ENCODE measurements around the gene FYTTD1.

Gene FYTTD1

DNA sequence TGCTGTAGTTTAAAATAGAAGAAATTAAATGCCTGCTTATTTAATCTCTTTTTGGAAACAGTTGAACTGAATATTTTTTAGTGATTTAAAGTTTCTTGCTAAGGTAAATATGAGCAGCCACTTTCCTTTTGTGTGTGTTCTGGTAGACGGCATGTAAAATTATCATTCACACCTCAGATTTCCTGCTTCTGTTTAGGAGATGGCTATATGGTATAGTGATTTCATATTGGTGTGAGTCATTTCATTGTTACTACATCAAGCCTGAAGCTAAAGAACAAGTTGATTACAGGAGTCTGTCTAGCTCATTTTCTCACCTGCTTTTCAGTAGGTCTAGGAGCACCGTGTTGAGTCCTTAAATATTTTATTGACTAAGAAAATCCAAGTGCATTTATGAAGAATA lies 43.6 kb downstream of the FYTTD1 start:
- no peak for DNase-seq

DNA sequence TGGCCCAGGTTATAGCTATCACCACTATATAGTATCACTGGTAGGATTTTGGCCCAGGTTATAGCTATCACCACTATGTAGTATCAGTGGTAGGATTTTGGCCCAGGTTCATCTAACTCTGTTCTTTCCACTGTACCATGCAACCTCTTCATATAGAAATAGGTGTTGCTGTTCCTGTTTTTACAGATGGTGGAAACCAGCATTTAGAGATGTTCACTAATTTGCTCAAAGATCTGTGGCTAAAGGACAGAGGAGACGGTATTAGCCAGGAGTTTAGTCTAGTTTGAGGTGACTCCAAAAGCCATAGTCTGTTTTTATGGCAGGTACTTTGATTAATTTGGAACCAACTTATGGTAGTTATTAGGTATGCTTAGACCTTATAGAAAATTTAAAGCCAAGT lies 44.4 kb downstream of the FYTTD1 start:
- DNase-seq = no peak

DNA sequence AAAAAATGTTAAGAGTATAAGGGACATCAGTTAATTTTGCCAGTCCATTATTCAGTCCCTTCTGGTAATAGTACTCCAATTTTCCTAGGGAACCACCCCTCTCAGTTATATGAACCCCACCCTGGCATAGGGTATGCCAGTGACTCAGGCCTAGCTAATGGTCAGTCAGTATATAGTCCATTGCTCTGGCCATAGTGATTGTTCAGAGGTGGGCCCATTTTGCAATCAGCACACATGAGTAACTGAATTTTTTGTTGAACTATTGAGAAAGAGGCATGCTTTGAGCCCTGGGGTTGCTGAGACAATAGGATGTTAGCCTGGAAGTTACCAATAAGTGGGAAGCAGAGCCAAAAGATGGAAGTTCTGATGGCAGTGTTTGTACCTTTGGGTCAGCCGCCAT lies 45.5 kb downstream of the FYTTD1 start:
- no peak for DNase-seq

DNA sequence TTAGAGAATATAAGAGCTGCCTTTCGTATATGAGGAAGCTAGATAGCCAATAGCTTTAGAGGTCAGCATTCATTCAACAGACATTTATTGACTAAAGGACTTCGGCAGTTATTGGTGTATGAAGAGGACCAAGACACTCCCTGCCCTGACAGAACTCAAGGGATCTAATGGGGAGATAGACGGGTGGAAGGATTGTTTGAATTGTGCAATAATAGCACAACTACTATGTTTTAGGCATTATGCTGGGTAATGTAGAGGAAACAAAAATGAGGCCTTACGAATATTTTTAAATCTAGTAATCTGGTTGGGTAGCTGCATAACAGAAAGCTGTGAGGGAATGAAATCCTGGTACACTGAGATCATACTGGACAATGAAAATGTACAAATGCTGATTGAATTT lies 46.4 kb downstream of the FYTTD1 start:
- DNase-seq = no peak

DNA sequence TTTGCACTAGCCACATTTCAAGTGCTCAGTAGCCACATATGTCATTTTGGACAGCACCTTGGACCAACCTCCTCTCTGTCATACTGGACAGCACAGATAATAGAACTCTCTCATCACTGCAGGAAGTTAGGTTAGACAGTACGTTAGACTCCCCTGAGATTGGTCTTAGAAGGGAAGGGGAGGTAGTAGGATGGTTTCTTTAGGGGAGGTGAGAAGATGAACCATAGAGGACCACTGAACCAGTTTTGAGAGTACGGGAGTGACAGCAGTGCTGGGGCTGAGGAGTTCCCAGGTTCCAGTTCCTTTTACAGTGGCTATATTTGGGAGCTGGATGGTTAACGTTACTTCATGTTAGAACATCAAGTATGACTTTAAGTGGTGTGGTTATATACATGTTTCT lies 49.2 kb downstream of the FYTTD1 start:
- no peak for DNase-seq

DNA sequence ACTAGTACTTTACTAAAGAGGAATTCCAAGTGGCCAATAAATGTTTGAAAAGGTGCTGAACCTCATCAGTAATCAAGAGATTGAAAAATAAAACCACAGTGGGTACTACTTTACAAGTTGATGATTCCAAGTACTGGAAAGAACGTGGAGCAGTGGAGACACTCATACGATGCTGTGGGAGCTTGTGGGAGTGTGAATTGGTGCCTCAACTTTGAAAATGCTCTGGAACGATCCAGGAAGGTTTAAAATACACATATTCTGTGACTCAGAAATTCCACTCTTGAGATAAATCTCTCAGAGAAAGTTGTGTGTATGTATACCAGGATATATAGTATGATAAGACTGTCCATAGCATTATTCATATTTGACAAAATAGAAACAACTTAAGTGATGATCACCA lies 50.7 kb downstream of the FYTTD1 start:
- no peak for DNase-seq

DNA sequence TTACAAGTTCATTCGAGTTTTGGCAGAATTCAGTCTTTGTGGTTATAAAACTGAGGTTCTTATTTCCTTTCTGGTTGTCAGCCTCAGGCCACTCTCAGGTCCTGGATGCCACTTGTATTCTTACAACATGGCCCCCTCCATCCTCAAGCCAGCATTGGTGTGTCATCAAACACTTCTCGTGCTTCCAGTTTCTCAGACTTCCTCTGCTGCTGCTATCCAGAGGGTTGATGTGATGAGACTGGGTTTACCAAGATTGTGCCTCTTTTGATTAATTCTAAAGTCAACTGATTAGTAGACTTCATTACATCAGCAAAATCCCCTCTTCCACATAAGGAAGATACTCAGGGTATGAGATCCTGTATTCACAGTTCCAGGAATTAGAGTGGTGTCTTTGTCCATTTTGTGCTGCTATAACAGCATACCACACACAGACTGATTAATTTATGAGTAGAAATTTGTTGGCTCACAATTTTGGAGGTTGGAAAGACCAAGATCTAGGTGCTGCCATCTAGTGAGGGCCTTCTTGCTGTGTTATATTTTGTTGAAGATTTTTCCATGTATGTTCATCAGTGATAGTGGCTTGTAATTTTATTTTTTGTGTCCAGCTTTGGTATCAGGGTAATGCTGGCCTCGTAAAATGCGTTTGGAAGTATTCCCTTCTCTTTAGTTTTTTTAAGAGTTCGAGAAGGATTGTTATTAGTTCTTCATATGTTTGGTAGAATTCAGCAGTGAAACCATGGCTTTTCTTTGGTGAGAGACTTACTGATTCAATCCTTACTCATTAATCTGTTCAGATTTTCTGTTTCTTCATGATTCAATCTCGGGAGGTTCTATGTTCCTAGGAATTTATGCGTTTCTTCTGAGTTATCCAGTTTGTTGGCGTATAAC lies 52.5 kb downstream of the FYTTD1 start:
- DNase-seq = peak in 1 of 2 experiments; percentile 27

DNA sequence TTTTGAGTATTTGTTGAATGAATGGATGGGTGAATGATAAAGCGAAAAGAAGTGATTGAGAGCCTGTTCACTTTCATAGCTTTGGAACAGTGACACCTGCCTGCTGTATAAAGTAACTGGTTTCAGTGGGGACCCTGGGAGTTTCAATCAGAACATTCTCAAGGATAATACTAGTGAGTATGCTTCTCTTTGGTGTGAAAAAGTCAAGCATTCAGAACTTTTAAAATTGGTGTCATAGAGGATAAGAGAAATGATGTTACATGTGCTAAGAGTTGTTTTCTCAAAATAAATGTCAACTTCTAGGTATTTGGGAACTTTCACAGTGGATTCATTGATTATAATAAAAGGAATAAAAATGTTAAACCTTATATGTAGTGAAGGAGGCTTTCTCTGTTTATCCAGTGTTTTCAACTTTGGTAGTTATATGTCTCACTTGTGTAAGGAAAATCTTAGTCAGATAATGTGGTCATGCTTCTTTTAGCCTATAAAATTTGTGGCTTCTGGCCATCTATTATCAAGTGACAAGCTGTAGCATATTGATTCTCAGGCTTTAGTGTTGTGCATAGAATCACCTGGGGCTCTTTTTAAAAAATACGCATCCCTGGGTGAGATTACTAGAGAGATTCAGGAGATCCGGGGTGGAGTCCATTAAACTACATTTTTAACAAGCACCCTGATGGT lies 53.2 kb downstream of the FYTTD1 start:
- DNase-seq = no peak

DNA sequence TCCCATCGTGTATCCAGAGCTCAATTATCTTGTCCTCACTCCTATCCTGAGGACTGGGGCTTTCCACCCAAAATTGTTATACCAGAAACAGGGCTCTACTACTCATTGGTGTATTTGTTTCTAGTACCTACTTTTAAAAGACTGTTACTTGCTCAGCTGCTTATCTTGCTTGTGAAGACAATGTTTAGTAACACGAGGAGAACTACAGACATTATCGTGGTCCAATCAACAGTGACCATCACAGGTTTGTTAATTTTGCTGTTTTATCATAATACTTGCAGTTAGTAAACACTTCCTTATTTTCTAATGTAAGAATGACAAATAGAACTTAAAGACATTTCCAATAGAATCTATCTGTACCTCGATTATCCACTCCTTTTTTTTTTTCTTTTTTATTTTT lies 54.8 kb downstream of the FYTTD1 start:
- DNase-seq = no peak

DNA sequence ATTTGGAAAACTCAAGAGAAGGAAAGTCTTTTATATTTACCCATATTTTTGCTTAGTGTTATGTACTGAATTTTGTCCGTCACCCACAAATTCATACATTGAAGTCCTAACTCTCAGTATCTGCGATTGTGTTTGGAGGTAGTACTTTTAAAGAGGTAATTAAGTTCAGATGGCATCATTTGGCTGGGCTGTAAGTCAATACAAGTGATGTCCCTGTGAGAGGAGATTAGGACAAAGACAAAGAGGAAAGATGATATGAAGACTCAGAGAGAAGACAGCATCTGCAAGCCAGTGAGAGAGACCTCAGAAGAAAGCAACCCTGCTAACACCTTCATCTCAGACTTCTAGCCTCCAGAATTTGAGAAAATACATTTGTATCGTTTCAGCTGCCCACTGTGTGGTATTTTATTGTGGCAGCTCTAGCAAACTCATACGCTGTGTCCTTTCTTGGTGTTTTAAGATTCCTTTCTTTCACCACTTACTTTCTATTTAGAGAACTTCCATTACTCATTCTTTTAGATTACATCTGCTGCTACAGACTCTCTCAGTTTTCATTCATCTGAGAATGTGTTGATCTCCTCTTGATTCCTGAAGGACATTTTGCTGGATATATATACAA lies 58.4 kb downstream of the FYTTD1 start:
- no peak for DNase-seq

DNA sequence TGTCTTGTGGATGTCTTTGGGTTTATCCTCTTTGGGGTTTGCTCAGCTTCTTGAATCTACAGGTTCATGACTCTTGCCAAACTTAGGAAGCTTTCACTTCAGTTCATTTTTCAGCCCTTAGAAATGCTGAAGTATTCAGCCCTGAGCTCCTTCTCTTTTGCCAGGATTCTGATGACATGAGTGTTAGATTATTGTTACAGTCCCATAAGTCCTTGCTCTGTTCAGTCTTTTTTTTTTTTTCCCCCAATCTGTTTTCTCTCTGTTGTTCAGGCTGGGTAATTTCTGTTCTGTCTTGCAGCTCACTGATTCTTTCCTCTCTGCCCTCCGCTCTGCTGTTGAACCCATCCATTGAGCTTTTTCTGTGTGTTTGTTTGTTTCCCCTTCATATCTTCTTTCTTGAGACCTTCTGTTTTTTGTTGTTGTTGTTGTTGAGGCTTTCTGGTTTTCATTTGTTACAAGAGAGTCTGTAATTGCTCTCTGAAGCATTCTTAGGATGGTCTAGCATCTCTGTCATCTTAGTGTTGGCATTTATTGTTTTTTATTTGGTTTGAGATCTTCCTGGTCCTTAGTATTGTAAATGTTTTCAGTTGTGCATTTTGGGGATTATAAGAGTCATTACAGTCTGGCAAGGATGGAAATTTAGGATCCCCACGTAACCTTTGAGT lies 59.8 kb downstream of the FYTTD1 start:
- DNase-seq = no peak

DNA sequence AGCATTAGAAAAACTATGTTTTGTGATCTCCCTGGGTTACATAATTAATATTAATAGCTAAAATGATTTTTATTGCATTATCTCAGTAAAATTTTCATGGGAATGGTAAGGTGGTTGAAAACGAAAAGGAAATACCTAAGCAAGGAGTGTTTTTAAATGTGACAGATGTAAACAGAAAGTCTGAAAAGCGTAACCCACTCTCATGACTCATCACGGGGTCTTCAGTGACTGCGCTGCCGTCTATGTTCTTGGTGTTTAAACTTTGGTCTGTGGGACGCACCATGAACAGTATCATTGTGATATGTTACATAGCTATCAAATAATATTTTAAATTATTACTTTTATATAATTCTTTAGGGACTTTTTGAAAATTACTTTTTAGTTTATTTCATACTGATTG lies 61.2 kb downstream of the FYTTD1 start:
- no peak for DNase-seq

DNA sequence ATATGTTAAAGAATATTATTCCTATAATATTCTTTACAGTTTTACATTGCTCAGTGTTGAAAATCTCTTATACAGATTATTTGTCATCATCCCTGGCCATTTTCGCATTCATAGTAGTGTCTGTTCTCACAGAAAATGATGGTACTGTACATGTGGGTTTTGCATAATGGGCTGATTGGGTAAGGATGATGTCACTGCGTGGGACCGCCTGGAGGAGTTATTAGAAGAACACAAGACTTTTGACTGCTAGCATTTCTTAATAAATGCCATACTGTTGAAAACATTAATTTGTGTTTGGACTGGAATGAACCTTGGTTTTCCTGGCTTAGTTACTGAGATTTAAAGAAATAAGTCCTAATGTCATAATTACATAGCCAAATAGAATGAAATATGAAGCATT lies 61.7 kb downstream of the FYTTD1 start:
- DNase-seq = no peak

DNA sequence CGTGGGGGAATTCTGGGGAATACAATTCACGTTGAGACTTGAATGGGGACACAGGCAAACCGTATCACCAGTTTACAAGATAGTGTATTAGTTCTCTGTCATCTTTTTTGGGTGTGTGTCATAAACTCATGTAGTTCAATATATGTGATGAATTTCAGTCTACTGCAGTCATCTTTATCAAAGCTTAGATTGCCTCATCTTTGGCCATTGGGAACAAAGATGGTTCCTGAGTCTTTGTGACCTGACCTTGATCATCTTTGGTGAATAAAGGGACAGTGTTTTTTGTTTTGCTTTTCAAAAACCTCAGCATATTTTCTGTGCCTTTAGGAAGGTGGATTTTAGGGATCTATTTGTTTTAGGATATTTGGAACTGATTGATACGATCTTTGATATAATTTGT lies 64.7 kb downstream of the FYTTD1 start:
- DNase-seq = no peak

DNA sequence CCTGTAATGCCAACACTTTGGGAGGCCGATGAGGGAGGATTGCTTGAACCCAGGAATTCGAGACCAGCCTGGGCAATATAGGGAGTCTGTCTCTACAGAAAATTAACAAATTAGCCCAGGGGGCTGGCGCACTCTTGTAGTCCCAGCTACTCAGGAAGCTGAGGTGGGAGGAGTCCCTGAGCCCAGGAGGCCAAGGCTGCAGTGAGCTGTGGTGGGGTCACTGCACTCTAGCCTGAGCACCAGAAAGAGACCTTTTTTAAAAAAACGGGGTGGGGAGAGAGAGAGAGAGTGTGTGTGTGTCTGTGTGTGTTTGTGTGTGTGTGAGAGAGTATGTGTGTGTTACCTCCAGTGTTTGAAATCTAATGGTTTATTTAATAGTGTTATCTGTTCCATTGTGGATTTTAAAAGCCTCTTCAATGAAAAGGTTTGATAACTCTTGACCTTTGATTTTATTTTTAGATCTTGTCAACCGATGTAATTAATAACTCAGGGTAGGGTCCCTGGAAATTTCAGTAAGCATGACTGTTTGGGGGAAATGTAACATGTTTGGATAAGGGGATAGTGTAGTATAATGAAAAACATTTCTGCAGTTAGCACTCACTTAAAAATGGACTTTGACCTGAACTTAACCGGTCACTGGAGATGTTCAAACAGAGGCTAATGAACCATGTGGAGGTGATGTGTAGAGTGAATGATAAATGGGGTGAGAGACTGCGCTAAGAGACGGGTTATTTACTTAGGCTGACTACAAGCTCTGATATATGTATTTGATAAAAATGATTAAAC lies 71.1 kb downstream of the FYTTD1 start:
- DNase-seq = no peak

DNA sequence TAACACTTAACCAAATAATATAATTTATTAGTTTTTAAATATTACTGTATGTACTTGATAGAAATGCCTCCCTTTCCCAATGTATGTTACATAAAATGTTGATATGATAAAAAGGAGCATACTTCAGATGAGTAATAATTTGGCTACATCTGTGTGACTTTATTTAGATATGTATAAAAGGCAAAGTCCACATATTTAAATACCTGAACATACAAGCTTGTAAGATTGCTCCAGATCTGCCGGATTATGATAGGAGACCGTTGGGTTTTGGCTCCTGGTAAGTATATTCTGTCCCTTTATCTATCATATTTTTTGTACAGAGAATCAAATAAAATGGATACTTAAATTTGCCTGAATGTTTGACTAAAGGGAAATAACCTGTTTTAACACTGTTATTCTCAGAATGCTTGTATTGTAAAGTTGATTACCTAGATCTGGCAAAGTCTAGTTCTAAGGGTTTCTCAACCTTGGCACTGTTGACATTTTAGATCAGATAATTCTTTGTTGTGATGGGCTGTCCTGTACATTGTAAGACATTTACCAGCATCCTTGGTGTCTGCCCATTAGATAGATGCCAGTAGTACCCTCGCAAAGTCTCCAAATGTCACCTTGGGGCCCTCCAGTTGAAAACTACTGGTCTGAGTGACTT lies 79.8 kb downstream of the FYTTD1 start:
- no peak for DNase-seq

DNA sequence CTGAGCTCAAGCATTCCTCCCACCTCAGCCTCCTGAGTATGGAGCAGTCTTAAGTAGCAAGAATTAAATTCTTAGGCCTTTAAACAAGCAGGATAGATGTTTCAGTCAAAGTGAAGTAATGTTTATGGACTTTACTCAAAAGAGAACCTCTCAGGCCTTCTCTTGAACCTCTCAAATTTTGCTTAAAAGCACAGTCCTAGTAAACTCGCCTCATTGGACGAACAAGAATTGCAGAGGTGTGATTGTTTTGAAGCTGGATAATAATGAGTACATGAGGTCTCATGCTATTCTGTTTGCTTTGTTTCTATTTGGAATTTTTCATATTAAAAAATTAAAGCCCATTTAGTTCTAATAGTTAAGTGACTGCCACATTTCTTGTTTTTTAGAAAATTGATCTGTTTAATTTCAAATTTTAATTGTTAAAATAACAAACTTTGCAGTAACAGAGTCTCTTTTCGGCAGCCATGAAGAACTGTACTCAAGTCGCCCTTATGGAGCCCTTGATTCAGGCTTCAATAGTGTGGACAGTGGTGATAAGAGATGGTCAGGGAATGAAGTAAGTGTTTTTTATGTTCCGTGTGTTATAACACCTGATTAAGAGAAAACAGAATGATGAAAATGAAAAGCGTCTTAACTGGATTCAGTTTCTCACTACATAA lies 80.8 kb downstream of the FYTTD1 start:
- DNase-seq = no peak

DNA sequence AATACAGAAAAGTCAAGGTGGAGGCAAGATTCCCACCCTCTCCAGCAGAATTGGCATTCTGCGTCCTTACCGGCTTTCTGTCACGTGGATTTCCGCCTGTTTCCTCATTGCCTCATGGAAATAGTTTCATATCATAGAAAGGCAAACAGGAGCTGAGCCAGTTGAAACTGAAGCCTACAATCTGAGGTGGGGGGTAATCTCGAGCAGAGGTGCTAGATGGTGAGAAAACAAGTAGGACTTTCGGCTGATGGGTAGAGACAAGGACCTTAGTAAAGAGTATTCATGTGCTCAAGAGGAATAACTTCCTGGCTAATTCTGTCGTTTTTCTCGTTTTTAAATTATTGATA lies 81.3 kb downstream of the FYTTD1 start:
- no peak for DNase-seq

DNA sequence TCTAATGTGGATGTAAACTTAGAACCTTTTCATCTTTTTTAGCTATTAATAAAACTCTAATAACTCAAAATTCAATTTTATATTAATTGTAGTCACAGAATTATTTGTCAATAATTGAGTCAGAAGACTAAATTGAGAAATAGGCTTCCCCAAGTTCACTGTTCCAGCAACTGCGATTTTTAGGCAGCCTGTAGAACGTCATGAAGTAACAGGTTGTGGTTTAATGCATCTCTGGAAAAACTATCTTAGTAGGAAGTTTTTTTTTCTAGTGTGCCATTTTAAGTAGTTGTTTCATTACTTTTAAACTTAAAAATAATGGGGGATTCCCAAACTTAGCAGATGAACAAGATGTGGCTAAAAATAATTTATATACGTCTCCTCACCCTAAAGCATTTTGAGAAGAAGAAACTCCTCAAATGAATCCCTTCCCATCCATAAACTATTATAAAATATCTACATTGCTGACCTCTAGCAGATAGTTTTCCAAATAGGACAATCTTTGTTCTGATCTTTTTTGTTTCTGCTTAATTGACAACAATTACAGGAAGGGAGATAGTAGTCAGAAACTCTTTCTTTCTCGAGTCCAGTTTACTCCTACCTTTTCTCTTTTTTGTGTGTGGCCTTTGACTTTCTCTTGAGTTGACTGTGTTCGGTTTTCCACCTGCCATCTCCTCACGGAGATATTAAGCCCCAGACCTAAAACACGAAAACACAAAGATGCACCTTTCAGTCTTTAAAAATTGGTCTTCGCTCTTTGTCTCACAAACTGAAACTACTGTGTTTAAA lies 84.4 kb downstream of the FYTTD1 start:
- DNase-seq = no peak

DNA sequence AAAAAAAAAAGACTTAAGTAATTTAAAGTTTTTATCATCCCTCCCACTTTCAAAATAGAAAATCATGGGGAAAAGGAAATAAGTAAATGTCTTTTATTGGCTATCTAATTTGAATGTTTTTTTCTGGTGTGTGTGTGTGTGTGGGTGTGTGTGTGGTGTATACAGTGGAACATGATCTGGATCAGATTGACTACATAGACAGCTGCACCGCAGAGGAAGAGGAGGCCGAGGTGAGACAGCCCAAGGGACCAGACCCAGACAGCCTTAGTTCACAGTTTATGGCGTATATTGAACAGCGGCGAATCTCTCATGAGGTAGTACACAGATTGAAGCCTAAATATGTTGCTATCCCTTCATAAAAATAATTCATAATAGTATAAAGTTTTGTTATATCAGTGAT lies 85.8 kb downstream of the FYTTD1 start:
- DNase-seq = no peak

DNA sequence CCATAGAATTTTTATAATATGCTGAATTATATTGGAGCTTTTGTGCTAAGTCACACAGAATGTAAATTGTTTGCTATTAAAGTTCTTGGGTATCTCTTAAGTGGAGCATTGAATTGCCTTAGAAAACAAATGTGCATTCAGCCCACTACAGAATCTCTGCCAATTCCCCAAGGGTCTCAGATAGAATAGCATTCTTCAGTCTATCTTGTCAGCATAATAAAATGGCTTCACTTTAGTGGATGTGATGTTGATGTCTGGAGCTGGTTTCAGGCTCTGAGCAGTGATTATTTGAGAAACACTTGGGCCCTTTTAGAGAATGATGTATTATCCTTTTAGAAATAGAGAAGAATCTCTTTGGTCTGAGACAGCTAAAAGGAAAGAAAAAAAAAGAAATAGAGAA lies 86.6 kb downstream of the FYTTD1 start:
- no peak for DNase-seq
